GM19468 (cell line): ENCODE measurements around the gene XPO1.
"Not testable (repeated sequence)": the region's sequence is repeated elsewhere in the genome, so short reads cannot be mapped to it uniquely, and the experiment has no call there.

ENCODE experiments used
- ATAC-seq: cut with Tn5 transposase; IDR thresholded peaks from one replicate; pipeline ENCODE4 v1.9.1; 2021; ENCODE audit warnings: mild to moderate bottlenecking, moderate library complexity, moderate number of reproducible peaks; ENCODE audit not compliant: unreplicated experiment; ENCODE audit errors: extremely low read depth

Gene XPO1

DNA sequence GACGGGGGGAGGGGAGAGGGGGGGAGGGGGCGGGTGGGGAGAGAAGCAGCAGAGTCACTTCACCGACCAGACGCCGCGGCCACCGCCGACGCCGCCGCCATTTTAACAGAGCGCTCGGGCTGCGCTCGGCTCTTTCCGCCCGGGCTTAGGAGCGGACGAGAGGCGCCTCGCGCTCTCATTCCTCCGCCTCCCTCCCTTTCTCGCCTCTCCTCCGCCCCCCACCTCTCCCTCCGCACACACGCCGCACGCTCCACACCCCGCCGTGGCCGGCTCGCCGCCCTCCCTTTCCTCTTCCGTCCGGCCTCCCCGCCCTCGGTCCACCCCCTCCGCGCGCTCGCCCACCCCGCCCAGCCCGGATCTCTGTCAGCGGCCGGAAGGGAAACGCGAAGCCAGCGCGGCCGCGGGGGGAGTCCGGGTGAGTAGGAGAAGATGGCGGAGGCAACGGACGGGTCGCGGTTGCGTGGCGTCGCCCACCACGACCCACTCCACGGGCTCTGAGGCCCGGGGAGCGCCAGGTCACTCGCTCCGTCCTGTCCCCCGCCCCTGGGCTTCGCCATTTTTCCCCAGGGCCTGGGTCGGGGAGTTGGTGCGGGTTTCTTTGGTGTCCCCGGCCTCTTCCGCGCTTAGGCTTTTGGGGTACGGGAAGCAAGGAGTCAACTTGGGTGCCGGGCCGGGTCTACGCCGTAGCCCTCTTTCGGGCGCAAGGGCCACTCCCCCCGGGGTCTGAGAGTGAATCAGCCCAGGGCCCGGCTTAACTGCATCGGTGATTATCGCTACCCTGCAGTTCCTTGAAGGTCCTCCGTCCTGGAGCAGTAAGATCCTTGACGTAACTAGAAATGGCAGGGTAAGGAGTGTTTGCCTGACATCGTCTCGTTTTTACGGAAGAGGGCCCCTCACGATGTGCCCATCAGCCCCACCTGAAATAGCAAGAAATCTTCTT, 66.9 kb downstream of the XPO1 start, which contains the start of gene USP34:
Gene USP34 (minus strand): TSS at position 123 of the 940 bp plus-strand sequence. CDS start 395 bp downstream, outside the sequence.
- ATAC-seq = peak; percentile 60

DNA sequence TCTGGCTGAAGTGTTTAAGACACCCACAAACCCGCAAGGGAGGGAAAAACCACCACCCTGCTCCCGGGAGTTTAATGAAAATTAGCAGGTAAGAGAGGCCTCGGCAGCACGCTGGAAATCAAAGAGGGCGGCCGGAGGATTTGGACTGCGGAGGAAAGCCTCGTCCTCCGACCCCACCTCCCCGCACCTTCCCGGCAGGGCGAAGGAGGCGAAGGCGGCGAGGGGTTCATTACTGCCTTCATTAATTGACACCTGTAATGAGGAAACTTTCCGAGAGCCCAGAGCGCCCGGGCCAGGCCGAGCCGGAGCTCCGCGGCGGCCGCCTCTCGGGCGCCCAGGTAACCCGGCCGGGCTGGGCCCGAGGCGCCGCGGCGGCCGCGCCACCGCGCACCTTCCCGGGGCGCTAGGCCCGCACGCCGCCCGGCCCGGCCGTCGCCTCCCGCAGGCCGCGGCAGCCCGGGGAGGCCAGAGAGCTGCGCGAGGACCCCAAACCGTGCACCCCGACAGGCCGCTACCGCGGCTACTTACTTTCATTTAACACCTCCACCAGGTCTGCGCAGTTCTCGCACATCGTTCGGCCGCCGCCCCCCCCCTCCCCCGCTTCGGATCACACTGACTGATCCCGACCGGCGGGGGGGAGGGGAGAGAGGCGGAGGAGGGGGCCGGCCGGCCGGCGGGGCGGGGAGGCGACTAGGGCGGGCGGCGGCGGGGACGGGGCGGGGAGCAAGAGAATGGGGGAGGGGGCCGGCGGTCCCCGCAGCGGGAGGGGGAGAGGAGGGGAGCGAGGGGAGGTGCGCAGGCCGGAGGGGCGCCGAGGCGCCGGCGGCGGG, 67.8 kb downstream of the XPO1 start:
- ATAC-seq = no peak

DNA sequence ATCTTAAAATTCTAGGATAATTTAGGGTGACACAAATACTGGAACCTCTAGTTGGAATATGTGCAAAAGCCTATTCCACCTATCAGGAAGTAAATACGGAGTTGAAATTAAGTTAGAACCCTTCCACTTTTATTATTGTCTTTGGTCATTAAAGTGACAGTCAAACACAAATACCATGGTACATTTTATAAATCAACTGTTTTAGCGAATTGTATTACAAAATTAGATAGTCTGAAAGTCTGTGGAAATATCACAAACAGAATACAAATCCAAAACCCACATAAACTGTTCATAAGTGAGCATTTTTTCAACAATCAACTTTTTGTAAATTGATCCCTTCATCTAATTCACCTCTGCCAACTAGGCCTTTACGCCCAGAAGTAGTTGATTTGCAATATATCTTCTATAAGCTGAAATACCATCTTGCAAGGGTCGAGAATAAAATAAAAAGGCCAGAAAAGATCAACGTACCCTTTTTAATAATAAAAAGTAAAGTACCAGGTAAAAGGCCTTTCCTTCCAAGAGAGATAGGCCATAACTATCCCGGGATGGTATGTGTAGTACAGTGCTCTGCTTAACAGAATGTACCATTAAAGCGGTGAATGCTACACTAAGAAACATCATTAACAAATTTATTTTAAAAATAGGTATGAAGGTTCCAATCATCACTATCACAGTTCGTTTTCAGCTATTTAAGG, 68.6 kb downstream of the XPO1 start:
- no peak for ATAC-seq

GRCh38 chr2:61468231-61468630, 69.9 kb downstream of the XPO1 start:
- ATAC-seq = not testable (repeated sequence)

DNA sequence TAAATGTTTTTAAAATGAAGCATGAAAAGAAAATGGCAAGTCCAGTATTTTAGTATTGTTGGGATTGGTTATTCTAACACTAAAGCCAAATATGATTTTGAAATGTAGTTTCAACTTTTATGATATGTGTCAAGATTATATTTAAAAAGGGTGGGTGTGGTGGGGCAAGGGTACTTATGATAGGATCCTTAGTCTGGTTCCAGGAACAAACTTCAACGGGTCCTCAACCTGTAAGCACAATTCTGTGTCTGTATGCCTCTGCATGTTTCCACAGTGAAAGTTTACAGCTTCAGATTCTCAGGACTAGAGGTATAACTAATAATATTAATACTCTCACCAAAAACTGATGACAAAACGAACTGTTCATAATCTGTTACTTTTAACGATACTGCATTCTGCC, 73.1 kb downstream of the XPO1 start:
- ATAC-seq = no peak

DNA sequence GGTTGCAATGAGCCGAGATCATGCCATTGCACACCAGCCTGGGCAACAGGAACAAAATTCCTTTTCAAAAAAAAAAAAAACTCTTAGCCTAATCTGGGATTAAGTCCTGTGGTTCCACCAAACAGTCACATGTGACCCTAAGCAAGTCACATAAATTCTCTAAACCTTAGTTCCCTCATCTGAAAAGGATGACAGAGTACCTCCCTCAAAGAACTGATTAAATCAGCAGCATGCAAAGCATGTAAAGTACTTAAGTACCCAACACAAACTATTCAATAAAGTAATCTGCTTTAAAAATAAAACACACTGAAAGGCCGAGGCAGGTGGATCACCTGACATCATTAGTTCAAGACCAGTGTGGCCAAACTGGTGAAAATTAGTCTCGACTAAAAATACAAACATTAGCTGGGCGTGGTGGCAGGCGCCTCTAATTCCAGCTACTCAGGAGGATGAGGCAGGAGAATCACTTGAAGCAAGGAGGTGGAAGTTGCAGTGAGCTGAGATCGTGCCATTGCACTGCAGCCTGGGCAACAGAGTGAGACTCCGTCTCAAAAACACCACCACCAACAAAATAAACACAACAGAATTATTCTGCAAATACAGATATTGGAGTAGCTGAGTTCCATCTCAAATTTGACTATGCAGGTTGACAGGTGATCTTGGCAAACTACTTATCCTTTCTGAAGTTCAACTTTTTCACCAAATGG, 74.2 kb downstream of the XPO1 start:
- no peak for ATAC-seq

DNA sequence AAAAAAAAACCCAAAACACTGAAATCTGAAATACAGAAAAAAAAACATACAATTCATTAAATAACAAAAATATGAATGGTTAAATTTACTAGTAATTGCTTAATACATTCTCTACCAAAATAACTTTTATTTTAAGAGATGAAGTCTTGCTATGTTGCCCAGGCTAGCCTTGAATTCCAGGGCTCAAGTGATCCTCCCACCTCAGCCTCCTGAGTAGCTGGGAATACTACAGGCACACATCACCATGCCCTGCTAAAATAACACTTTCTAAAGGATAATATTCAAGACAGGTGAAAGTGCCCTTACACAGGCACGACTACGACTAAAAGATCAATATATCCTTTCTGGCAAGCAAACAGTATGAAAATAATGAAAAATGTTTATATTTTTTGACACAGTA, 76.8 kb downstream of the XPO1 start:
- ATAC-seq = no peak

DNA sequence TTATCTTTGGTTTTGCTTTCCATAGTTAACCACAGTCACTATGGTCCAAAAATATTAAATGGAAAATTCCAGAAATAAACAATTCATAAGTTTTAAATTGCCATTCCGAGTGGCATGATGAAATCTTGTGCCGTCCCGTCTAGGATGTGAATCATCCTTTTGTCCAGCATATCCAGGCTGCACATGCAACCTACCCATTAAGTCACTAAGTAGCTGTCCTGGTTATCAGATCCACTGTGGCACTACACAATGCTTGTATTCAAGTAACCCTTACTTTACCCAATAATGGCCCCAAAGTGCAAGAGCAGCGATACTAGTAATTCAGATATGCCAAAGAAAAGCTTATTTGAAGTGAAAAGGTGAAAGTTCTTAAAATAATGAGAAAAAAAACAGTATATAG, 78.0 kb downstream of the XPO1 start:
- ATAC-seq = no peak

DNA sequence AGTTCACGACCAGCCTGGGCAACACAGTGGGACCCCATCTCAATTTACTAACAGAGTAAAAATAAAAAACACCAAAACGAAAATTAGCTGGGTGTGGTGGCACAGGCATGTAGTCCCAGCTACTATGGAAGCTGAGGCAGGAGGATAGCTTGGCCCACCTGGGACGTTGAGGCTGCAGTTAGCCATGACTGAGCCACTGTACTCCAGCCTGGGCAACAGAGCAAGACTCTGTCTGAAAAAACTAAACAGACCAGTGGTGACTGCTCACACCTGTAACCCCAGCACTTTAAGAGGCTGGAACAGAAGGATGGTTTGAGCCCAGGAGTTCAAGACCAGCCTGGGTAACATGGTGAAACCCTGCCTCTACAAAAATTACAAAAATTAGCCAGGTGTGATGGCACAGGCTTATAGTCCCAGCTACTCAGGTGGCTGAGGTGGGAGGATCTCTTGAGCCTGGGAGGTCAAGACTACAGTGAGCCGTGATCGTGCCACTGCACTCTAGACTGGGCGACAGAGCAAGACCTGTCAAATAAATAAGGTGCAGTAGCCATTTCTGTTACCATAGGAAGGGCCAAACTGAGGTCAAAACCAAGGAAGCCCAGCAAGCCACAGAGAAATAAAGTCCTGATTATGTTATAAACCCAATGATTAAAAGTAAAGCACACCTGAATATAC, 81.3 kb downstream of the XPO1 start:
- ATAC-seq = no peak

DNA sequence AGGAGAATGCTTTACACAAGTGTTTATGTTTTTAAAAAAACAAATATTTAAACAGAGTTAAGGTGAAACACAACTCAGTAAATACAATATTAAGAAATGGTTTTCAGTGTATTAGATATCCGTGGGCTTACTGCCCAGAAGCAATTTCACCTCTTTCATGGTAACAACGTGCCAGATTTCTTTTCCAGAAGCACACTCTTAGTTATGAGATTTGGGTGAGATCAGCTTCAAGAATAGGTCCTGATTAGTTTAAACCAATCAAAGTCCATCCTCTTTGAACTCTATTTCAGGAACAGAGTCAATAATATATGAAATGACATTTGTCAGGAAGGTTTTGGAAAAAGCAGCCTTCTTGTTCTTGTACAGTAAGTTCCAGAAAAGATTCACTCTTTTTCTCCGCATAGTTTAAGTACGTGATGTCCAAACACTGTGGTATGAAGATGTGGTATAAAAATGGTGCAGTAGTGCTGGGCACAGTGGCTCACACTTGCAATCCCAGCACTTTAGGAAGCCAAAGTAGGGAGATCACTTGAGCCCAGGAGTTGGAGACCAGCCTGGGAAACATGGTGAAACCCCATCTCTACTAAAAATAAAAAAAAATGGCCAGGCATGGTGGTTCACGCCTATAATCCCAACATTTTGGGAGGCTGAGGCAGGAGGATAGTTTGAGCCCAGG, 81.9 kb downstream of the XPO1 start:
- no peak for ATAC-seq

DNA sequence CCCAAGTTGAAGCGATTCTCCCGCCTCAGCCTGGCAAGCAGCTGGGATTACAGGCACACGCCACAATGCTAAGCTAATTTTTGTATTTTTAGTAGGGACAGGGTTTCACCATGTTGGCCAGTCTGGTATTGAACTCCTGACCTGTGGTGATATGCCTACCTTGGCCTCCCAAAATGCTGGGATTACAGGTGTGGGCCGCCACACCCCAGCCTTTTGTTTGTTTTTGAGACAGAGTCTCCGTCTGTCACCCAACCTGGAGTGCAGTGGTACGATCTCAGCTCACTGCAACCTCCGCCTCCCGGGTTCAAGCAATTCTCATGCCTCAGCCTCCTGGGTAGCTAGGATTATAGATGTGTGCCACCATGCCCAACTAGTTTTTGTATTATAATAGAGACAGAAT, 83.2 kb downstream of the XPO1 start:
- not testable (repeated sequence) for ATAC-seq

DNA sequence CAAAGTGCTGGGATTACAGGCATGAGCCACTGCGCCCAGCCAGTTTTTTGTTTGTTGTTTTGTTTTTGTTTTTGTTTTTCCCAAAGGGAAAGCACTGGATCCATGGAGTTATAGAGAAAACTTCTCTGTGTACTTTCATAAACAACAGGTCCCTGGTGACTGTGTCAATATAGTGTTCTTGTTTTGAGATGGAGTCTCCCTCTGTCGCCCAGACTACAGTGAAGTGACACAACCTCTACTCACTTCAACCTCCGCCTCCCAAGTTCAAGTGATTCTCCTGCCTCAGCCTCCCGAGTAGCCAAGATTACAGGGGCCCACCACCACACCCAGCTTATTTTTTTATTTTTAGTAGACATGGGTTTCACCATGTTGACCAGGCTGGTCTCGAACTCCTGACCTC, 83.8 kb downstream of the XPO1 start:
- no peak for ATAC-seq

GRCh38 chr2:61452392-61452791, 85.8 kb downstream of the XPO1 start:
- ATAC-seq = no peak

- no peak for ATAC-seq
These were observed 87.0 kb downstream of the XPO1 start for GRCh38 chr2:61451178-61451577.

- no peak for ATAC-seq
These were observed 88.0 kb downstream of the XPO1 start for GRCh38 chr2:61450144-61450543.

GRCh38 chr2:61448229-61448628, 89.9 kb downstream of the XPO1 start:
- ATAC-seq = no peak

GRCh38 chr2:61446971-61447370, 91.2 kb downstream of the XPO1 start:
- not testable (repeated sequence) for ATAC-seq

DNA sequence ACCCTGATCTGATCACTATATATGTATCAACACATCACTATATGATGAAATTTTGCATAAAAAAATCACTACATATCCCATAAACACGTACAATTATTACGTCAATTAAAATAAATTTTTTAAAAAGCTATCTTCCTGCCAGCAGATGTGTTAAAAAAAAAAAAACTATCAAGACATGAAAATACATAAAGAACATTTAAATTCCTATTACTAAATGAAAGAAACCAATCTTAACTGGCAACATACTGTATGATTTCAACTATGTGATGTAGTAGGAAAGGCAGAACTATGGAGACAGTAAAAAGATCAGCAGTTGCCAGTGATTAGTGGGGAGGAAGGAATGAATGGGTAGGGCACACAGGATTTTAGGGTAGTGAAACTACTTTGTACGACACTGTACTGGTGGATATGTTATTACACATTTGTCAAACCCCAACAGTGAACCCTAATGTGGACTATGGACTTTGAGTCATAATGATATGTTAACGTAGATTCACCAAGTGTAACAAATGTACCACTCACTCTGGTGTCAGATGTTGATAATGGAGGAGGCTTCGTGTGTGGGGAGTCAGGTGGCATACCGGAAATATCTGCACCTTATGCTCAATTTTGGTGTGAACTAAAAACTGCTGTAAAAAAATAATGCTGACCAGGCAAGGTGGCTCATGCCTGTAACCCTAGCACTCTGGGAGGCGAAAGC, 94.7 kb downstream of the XPO1 start:
- peak; percentile 87 for ATAC-seq
